Pancreas (tissue), 10 donors: ENCODE measurements around the gene AHRR. TPM values are rescaled to one million over a fixed set of nuclear protein-coding genes. Genes with fewer than 3 reads are reported as not detected.

ENCODE experiments used
- ATAC-seq, 4 donors: fragments of 200-7000 bp; cut with Tn5 transposase; one replicate each; pipeline versions ENCODE4 v1.8.0 to v1.9.1; 2020; ENCODE audit warnings: mild to moderate bottlenecking in 4 of 4, moderate library complexity in 4 of 4
- DNase-seq, 6 donors: peaks; one replicate each; pipeline ENCODE4 v3.0.0-alpha.2; 2020
- FAIRE-seq: peaks from 2 replicates; lab custom pipeline; 2012; peaks lifted over from hg19 to GRCh38; lab: Jason Lieb, UNC
- H3K27ac ChIP-seq, 4 donors: fragments of 200-600 bp; sonication (generic); 1 replicate in 3 of 4; 2 replicates in 1 of 4; pipeline versions ENCODE4 v1.5.0 to v1.8.0; 2020
- H3K27me3 ChIP-seq, 4 donors: fragments of 200-600 bp; one replicate each; pipeline ENCODE4 v1.8.0; 2021
- H3K36me3 ChIP-seq, 3 donors: fragments of 200-600 bp; sonication (generic) in 1 of 3; one replicate each; pipeline versions ENCODE4 v1.5.0 to v1.8.0; 2020 to 2021
- H3K4me1 ChIP-seq, 3 donors: fragments of 200-600 bp; one replicate each; pipeline ENCODE4 v1.8.0; 2021
- H3K4me3 ChIP-seq, 4 donors: fragments of 200-600 bp; sonication (generic) in 2 of 4; one replicate each; pipeline versions ENCODE4 v1.5.0 to v1.8.0; 2020 to 2021
- H3K9me3 ChIP-seq, 4 donors: fragments of 200-600 bp; one replicate each; pipeline ENCODE4 v1.8.0; 2021
- CTCF ChIP-seq, 4 donors: fragments of 200-600 bp; sonication (generic) in 3 of 4; IDR thresholded peaks; one replicate each; pipeline versions ENCODE4 v1.5.0 to v1.8.0; 2021; ENCODE audit warnings: antibody characterized with exemption in 4 of 4
- WGBS, 2 donors: extraction: QIAGEN DNeasy Blood & Tissue Kit; methylation state at CpG; one replicate each; pipeline ENCODE4 v1.1.7; 2013; 5-methylcytosine and 5-hydroxymethylcytosine counted together
- intact Hi-C, 3 donors: fragments of 100-400 bp; cut with DNase I; formaldehyde crosslinking; loops; one replicate each; pipeline versions ENCODE4 v1.11.1 to v1.14.2; 2022
- polyA plus RNA-seq, 2 donors: library from polyadenylated mRNA; stranded (reverse); fragments of 200-250 nt; gene quantifications; one replicate each; pipeline ENCODE4 v1.2.3, GENCODE V29; 2013
- total RNA-seq, 6 donors: library from RNA; stranded (reverse); fragmentation: NEBNext Ultra II Directional in 4 of 6; extraction: Animal tissue kit (Norgen Biotek cat#: 25700) in 4 of 6; gene quantifications; one replicate each; pipeline versions ENCODE4 v1.2.1 to v1.2.4, GENCODE V29; 2021 to 2023
- donor health status: healthy with polysubstance abuse.
- donor health status: DM: no; HTN: no; CAD: no; lungs with moderate emphysema.
- donor health status: DM: no; HTN: no; CAD: no.
- donor health status: control.
- donor health status: control.
- donor health status: Bipolar disorder and iron deficiency.
- donor health status: DM: yes; HTN: yes; CAD: no.
- donor health status: DM: no; HTN: no; CAD: no.
- donor health status: DM: no; HTN: no; CAD: no.
- donor health status: DM: yes; HTN: yes; CAD: no.

The AHRR gene
- total and polyA plus RNA-seq, 8 donors, result 0.34 to 1.7 (median 0.69) TPM

GRCh38 chr5:350355-350754 lies 28.8 kb downstream of the AHRR start:
- H3K27me3 ChIP-seq, result no peaks in the 10 kb centered on the region
- no peak for FAIRE-seq
- 72 to 77% methylated on average over 9 of the region's 9 CpGs for WGBS, 2 donors

GRCh38 chr5:351084-351920 lies 29.8 kb downstream of the AHRR start:
- no peak overlapping the region for H3K4me3 ChIP-seq
- no peak overlapping the region for H3K27ac ChIP-seq
- no peaks in the 10 kb centered on the region for H3K9me3 ChIP-seq
- 80 to 84% methylated on average over 19 of the region's 19 CpGs for WGBS, 2 donors
- FAIRE-seq (no peak), ATAC-seq (no peak), DNase-seq (no peak)
- H3K27me3 ChIP-seq, result no peaks in the 10 kb centered on the region
- H3K4me1 ChIP-seq, result no peaks in the 10 kb centered on the region
- intact Hi-C loops, result no loop called here
- TF ChIP-seq CTCF (IDR thresholded peaks at IDR 0.05), result no peak
- H3K36me3 ChIP-seq, result no peaks in the 10 kb centered on the region

More at GRCh38 chr5:350355-350754, 28.8 kb downstream of the AHRR start:
- H3K4me1 ChIP-seq, result no peaks in the 10 kb centered on the region
- DNase-seq (no peak), ATAC-seq (no peak)
- no peaks in the 10 kb centered on the region for H3K36me3 ChIP-seq
- H3K27ac ChIP-seq, result no peak overlapping the region
- intact Hi-C loops, result no loop called here
- no peak for TF ChIP-seq CTCF (IDR thresholded peaks at IDR 0.05)
- no peaks in the 10 kb centered on the region for H3K9me3 ChIP-seq
- H3K4me3 ChIP-seq, result no peak overlapping the region

GRCh38 chr5:351921-352245 lies 30.4 kb downstream of the AHRR start:
- ATAC-seq (no peak), DNase-seq (no peak), FAIRE-seq (no peak)
- 71 to 91% methylated on average over 4 of the region's 4 CpGs for WGBS, 2 donors
- no peak overlapping the region for H3K27ac ChIP-seq
- intact Hi-C loops, result no loop called here
- H3K4me3 ChIP-seq, result no peak overlapping the region
- H3K4me1 ChIP-seq, result no peaks in the 10 kb centered on the region
- no peak for TF ChIP-seq CTCF (IDR thresholded peaks at IDR 0.05)
- no peaks in the 10 kb centered on the region for H3K36me3 ChIP-seq
- no peaks in the 10 kb centered on the region for H3K9me3 ChIP-seq
- no peaks in the 10 kb centered on the region for H3K27me3 ChIP-seq

GRCh38 chr5:352639-353611 lies 31.4 kb downstream of the AHRR start:
- Histone ChIP-seq H3K9me3 (no peaks in the 10 kb centered on the region), H3K4me1 (no peaks in the 10 kb centered on the region), H3K27ac (no peak overlapping the region), H3K27me3 (no peaks in the 10 kb centered on the region), H3K36me3 (no peaks in the 10 kb centered on the region), H3K4me3 (no peak overlapping the region)
- no peak for DNase-seq
- no peak for TF ChIP-seq CTCF (IDR thresholded peaks at IDR 0.05)
- 62 to 74% methylated on average over 20 to 22 of the region's 22 CpGs for WGBS, 2 donors
- no peak for ATAC-seq
- intact Hi-C loops, result no loop called here
- FAIRE-seq, result no peak
